ENCODE results near the gene TUBA4A.

DNA sequence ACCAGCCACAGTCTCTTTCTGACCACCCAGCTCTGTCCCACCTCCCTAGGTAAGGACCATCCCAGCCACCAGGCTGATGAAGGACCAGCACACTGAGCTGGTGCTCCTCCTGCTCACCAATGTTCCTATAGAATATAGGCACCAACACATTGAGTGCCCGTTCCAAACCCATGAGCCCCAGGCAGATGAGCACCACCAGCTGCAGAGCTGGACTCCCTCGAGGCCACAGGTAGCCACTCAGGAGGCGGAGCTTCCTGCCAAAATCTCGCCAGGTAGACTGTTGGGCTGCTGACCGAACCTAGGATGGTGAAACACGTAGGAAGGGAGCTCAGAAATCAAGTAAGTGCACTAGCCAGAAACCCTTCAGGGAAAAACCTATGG is 37.2 kb downstream of the TUBA4A start:
- TF ChIP-seq POLR2AphosphoS5 (IDR thresholded peaks at IDR 0.05; ENCODE audit: insufficient read depth in 1 of 2, low read depth in 1 of 2) (no peak), POLR2A (IDR thresholded peaks at IDR 0.05) (no peak)
- TF ChIP-seq, protein P1, sequence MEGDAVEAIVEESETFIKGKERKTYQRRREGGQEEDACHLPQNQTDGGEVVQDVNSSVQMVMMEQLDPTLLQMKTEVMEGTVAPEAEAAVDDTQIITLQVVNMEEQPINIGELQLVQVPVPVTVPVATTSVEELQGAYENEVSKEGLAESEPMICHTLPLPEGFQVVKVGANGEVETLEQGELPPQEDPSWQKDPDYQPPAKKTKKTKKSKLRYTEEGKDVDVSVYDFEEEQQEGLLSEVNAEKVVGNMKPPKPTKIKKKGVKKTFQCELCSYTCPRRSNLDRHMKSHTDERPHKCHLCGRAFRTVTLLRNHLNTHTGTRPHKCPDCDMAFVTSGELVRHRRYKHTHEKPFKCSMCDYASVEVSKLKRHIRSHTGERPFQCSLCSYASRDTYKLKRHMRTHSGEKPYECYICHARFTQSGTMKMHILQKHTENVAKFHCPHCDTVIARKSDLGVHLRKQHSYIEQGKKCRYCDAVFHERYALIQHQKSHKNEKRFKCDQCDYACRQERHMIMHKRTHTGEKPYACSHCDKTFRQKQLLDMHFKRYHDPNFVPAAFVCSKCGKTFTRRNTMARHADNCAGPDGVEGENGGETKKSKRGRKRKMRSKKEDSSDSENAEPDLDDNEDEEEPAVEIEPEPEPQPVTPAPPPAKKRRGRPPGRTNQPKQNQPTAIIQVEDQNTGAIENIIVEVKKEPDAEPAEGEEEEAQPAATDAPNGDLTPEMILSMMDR (IDR thresholded peaks at IDR 0.05): no peak

All from vagina (tissue), 2 donors.